G401 (cell line): Measurements from ENCODE around the gene KERA. TPM values are rescaled to one million over a fixed set of nuclear protein-coding genes. Genes with fewer than 3 reads are reported as not detected.
"Not testable (repeated sequence)": the region's sequence is repeated elsewhere in the genome, so short reads cannot be mapped to it uniquely, and the experiment has no call there.

Experiments
- DNase-seq: peaks from one replicate; pipeline ENCODE4 v3.0.0-alpha.2; 2015; ENCODE audit warnings: low spot score
- in situ Hi-C: cut with HindIII; loops from 2 replicates; pipeline ENCODE4 v1.10.0; 2016; ENCODE audit warnings: low sequenced_read_pairs, mixed read lengths
- total RNA-seq: library from RNA; depleted of rRNA; stranded (reverse); fragments of >200 nt; shearing (Covaris generic); gene quantifications from 2 replicates; pipeline ENCODE4 v1.2.3, GENCODE V29; 2014; rRNA removed

KERA gene, protein sequence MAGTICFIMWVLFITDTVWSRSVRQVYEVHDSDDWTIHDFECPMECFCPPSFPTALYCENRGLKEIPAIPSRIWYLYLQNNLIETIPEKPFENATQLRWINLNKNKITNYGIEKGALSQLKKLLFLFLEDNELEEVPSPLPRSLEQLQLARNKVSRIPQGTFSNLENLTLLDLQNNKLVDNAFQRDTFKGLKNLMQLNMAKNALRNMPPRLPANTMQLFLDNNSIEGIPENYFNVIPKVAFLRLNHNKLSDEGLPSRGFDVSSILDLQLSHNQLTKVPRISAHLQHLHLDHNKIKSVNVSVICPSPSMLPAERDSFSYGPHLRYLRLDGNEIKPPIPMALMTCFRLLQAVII
- not detected in 2 replicates for total RNA-seq

DNA sequence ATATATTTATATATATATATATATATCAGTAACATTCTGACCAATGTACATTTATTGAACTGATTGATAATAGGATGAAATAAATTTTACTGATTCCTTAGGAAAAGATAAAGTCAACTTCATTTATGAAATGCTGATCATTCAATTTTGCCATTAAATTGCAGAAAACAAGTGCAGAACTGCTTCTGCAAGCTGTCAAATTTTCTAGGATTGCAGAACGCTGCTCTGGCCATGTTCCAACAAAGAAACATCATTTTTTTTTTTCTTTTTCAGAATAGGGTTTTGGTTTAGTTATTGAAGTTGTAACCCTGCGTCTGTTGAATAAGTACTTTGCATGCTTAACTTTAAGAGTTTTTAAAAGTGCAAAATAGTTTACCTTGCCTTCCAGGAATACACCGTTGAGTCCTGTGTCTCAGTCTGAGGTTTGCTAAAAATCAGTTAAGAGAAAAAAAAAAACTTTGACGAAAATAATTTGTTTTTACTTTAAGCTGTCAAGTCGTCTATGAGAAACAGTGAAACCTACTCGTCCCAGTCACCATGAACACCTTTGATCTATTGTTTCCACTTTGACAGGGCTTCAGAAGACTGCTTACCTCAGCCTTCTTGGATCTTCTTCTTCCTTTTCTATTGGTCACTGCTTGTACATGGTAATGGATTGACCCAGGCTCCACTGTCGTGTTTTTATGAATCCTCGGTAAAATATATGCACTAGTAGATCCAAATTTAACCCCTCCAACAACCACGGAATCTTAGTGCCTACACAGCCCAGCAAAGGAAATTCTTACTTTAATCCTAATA lies at the start of gene KERA:
KERA (minus strand) TSS at position 657 of the 798 bp plus-strand sequence. CDS start 1,743 bp downstream, outside the sequence.
- in situ Hi-C loops = no loop called here
- DNase-seq = no peak

DNA sequence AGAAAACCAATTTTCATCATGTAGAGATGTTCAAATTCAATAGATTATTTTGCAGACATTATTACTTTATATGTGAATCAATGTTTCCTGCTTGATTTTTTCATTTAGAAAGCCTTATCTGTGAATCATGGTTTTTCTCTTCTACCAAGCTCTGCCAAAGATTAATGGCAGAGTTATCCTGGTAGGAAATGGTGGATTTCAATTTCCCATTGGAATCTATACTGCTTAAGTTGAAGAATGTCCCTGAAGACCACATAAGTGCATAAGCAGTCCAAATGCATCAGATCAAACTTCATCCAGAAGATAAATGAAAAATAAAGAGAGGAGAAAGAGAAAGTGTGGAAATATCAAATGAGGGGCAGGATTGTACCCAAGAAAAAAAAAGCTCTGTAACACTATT lies 48.5 kb upstream of the KERA start:
- in situ Hi-C loops = no loop called here

DNA sequence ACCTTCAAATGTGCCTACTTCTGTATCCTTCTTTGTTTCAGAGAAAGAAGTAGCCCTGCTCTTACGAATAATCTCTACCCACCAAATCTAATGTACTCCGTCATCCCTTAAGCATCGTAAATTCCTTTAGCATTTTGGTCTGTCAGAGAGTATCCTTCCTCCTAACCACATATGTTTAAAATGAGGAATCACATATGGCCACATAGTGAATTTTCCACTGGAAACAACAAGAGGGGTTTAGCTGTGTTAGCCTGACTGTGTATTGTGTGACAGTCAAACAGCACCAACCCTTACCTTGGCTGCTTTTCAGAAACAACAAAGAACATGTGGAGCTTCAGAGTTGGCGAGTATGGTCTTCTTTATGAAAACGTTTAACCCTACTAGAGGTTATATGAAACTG lies 48.0 kb upstream of the KERA start:
- in situ Hi-C loops = no loop called here
- DNase-seq = no peak

More for the DNA sequence above, 48.5 kb upstream of the KERA start:
- no peak for DNase-seq

DNA sequence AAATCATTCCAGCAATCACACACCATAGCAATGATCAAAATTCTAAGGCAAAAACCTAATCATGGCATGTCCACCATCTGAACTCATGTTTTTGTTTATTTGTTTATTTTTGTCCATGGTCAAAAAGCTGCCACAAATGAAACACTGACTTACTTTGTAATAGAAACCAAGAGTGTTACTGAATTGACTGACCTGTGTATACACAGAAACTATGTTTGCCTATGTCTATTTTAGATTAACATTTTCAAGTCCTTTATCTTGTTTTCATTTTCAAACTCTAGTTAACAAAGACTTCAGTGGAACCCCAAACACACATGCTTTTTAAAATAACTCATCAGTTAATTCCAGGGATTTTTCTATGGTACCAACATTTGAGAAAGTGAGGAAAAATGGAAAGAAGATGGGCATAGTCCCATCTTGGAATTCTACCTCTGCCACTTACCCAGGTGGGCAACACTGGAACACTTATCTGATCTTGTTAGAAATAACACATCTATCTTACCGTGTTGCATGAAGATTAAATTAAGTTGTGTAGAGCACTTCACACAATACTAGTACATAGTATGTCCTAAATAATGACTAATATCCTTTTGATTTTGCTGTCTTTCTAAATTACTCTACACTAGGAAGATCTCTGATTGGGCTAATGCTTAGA lies 47.1 kb upstream of the KERA start:
- in situ Hi-C loops = no loop called here
- DNase-seq = no peak

DNA sequence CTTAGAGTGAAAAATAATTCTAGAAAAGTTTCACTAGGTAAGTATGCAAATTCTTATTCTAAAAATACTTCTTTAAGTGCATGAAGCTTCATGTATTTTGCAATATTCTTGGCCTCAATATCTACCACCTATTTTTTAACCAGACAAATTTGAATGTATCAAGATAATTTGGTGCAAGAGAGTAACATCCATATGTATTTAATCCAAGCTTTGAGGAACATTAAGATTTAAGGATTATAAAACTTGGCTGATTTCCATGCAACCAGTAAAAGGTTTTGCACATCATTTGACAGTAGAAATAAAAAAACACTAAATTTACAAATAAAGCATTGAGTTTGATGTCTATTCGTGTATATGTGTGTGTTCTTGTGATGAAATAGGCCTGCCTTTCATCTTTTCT lies 45.8 kb upstream of the KERA start:
- no peak for DNase-seq
- in situ Hi-C loops = no loop called here

DNA sequence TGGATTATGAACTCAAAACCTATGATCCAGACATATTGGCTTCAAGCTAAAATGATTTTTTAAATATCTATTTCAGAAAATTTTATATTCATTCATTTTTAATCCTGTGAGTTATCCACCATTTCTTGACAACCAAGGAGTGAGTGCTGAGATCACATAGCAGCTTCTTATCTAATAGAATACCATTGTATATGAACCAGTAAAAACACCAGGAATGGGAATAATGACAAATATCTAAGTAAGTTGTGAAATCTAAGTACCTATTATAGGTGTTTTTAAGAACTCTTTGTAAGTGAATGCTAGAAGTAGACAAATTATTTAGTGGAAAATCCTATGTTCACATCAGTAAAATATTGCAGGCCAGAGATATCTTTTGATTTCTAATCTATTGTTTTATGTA lies 45.3 kb upstream of the KERA start:
- in situ Hi-C loops = no loop called here
- DNase-seq = no peak

DNA sequence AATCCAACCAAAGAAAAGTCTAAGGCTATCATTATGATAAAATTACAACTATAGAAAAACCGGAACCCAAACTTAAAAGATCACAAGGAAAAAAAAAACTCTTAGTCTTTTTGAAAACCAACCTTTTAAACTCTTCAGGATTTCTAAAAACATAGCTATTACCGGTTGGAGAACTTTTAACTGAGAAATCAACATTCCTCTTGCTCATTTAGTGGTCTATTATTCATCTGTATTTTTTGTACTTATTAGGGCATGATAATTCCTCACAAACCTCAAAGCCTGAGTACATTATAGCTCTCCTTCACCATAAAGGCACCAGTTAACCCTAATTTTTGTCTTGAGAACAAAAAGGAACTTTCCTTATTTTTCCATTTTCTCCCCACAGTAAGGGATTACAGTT lies 43.1 kb upstream of the KERA start:
- in situ Hi-C loops = no loop called here
- no peak for DNase-seq

DNA sequence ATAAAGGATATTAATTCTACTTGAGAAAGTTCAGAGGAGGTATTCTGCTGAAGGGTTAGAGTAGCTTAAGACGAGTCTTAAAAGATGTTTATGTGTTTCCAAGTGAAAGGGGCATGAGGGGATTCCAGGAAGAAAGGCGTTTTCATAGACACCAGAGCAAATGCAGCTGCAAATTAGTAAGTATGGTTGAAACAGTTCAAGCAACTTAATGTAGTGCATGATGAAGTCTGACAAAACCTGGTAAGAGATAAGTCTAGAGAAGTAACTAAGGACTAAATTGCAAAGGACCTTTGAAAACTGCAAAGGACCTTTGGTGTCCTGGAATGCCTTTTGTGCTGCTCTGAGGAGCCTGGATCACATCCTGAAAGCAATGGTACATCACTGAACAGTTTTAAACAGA lies 42.0 kb upstream of the KERA start:
- in situ Hi-C loops = no loop called here

DNA sequence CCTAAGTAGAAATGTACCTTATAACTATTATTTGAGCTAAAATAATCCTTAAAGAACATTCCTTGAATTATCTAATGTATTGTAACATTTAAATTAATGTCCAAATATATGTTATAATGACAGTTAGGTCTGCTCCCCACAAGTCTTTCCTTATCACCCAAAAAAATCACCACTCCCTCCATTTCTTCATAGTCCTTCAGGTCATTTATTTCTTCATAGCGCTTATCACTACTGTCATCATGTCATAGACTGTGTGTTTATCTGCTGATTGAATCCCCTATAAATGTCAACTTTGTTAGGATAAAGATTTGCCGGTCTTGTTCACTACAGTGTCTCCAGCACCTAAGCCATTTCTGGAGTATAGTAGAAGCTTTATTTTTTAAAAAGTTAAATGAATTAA lies 41.5 kb upstream of the KERA start:
- DNase-seq = no peak
- in situ Hi-C loops = no loop called here

More for the DNA sequence above, 42.0 kb upstream of the KERA start:
- DNase-seq = no peak

DNA sequence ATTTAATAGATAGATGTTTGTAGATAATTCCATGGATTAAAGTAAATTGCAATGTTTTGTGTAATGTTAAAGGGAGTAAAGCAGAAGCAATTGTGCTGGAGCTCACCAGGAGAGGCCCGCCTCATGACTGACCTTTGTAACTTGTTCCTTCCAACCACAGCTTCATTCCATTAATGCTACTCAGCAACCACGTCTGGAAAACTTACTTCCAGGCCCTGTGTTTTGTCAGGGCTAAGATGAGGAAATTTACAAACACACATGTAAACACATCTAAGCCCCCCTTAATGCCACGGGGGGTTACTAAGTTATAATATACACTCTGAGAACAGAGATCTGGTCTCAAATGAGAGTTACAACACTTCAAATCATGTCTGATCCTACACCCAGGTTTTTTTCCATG lies 41.1 kb upstream of the KERA start:
- in situ Hi-C loops = no loop called here
- DNase-seq = no peak

DNA sequence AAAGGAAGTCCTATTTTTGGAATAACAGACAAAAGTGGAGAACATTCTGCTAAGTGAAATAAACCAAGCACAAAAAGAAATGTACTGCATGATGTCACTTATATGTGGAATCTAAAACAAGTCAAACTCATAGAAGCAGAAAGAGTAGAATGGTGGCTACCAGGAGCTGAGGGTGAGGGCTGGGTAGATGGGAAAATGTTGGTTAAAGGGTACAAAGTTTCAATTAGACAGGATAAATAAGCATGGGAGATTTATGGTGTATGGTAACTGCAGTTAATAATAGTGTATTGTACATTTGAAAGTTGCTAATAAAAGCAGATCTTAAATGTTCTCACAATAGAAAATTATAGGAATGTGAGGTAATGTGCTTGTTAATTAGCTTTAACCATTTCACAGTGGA lies 40.6 kb upstream of the KERA start:
- in situ Hi-C loops = no loop called here
- DNase-seq = no peak

DNA sequence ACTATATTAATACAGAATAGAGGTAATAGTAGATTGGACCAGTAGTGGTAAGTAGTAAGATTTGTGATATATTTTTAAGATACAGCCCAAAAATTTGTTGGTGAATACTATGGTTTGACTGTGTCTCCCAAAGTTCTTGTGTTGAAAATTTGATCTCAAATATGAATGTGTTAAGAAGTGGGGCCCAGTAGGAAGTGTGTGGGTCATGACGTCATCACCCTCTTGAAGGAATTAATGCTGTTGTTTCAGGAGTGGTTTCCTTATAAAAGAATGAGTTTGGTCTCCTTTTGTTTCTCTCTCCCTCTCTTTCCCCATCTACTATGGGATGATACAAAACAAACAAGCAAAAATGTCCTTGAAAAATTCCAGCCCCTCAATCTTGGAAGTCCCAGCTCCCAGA lies 37.1 kb upstream of the KERA start:
- no peak for DNase-seq
- in situ Hi-C loops = no loop called here

DNA sequence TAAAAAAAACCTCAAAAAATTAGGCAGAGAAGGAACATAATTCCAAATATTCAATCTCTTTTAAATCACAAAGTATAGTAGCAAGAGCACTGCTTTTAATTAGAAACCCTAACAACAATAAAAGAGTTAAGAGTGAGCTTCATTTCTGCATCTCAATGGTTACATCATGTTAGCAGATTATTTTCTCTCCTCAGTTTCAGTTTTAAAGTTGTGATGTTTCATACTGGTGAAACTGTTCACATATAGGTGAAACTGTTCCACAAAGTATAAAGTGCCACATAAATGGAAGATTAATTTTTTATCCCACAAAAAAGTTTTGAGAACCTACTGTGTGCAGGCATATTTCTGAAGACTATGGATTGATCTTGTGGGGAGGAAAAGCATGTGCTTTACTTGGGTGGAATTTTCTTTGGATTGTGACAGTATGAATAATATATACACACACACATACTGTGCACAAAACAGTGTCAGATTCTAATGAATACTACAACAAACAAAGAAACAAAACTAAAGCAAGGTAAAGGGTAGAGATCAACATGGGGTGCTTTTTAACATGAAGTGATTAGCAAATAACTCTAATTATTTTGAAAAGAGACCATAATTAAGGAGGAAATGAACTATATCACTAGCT lies 36.3 kb upstream of the KERA start:
- DNase-seq = no peak
- in situ Hi-C loops = no loop called here

DNA sequence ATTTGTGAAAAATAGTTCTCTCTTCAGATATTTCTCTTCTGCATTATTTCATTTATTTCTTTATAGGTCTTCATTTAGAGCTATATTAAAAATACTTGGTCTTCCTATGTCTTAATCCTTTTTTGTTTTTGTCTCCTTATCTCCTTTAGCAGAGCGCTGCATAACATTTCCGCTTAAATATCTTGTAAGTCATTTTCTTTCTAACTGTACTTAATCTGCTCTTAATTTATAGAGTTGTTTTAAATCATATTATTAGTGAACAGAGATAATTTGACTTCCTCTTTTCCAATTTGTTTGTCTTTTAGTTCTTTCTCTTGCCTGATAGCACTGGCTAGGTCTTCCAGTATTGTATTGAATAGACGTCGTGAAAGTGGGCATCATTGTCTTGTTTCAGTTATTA lies 35.5 kb upstream of the KERA start:
- no peak for DNase-seq
- in situ Hi-C loops = no loop called here

DNA sequence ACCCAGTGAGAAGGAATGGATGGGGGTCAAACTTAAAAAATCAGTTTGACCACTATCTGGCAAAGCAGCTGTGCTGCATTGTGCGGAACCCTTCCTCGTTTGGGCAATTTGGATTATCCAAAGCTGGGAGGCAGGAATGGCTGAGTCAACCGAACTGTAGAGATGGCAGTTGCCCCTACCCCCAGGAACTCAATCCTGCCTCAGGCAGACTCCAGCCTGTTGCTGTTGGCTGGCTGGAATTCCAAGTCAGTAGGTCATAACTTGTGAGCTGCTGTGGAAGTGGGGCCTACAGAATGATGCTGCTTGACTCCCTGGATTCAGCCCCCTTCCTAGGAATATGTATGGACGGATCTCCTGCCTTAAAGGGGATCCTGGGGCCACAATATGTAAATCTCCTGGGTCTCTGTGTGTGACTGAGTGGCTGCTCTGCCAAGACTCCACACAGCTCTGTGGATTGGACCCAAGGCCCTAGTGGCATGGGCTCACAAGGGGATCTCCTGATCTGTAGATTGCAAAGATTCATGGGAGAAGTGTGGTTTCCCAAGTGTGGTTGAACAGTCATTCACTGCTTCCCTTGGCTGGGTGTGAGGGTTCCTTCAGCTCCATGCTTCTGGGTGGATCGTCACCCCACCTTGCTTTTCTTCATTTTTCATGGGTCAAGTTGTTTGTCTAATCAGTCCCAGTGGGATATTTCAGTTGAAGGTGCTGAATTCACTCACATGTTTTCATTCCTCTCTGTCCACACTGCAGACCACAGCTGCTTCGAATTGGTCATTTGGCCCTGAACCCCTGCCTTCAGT lies 34.3 kb upstream of the KERA start:
- DNase-seq = no peak
- in situ Hi-C loops = no loop called here

DNA sequence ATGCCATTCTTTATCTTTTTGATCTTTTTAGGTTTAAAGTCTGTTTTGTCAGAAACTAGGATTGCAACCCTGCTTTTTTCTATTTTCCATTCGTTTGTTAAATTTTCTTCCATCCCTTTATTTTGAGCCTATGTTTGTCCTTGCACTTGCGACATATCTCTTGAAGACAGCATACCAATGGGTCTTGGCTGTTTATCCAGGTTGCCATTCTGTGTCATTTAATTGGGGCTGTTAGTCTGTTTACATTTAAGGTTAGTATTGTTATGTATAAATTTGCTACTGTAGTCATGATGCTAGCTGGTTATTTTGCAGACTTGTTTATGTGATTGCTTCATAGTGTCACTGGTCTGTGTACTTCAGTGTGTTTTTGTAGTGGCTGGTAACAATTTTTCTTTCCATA lies 32.1 kb upstream of the KERA start:
- DNase-seq, in situ Hi-C loops: not testable (repeated sequence)

DNA sequence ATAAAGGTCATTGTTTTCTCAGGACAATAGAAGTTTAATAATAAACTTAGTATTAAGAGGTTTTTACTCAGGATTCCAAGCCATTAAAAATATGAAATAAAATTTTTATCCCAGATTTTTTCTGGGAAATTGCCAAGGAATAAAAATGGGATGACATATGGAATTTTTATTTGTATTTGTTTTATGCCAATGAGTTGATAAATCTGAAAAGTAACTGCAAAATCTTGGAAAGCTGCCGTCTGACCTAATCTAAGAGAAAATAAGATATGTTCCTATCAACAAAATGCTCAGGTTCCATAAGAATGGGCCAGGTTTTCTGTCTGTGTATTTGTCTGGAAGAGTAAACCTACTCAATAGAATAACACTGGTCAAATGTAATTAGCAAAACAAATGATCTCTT lies 22.2 kb upstream of the KERA start:
- in situ Hi-C loops = no loop called here

DNA sequence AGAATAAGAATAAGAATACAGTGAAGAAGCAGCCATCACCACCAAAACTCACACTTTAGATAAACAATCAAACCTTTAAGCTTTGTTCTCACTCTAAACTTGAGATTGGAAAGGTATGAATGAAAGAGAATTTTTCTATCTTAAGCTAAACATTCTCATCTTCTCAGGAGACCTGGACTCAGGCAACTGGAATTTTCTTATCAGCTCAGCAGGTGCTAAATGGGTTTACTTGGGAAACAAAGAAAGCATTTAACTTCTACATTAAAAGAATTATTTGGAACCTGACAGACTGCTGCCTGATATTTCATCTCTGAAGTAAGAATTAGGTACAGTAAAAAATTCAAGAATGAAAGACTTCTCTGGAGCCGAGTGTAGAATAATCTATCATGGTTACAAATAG lies 20.7 kb upstream of the KERA start:
- no peak for DNase-seq
- in situ Hi-C loops = no loop called here

More for the DNA sequence above, 22.2 kb upstream of the KERA start:
- no peak for DNase-seq
